Esophagus (tissue), 2 donors: ENCODE data around the gene POSTN. TPM values are rescaled to one million over a fixed set of nuclear protein-coding genes. Genes with fewer than 3 reads are reported as not detected.

ENCODE experiments used
- H3K27ac ChIP-seq, 2 donors: one replicate each; pipeline ENCODE4 v1.5.1; 2013; ENCODE audit warnings: low read depth in 2 of 2, mild to moderate bottlenecking in 2 of 2, inconsistent platforms in 1 of 2, low read length in 1 of 2, moderate library complexity in 1 of 2
- H3K27me3 ChIP-seq, 2 donors: one replicate each; pipeline ENCODE4 v1.6.1; 2013; ENCODE audit warnings: low read length in 2 of 2, control low read depth in 1 of 2, mild to moderate bottlenecking in 1 of 2; ENCODE audit not compliant: insufficient read depth in 2 of 2, control insufficient read depth in 1 of 2
- H3K36me3 ChIP-seq, 2 donors: one replicate each; pipeline ENCODE4 v1.6.1; 2013; ENCODE audit warnings: low read length in 1 of 2; ENCODE audit not compliant: control insufficient read depth in 2 of 2, insufficient read depth in 2 of 2
- H3K4me1 ChIP-seq, 2 donors: one replicate each; pipeline ENCODE4 v1.6.1; 2013; ENCODE audit warnings: low read length in 1 of 2; ENCODE audit not compliant: control insufficient read depth in 2 of 2, insufficient read depth in 2 of 2
- H3K4me3 ChIP-seq, 2 donors: one replicate each; pipeline ENCODE4 v1.5.1; 2013; ENCODE audit warnings: low read length in 2 of 2, mild to moderate bottlenecking in 2 of 2, low read depth in 1 of 2, moderate library complexity in 1 of 2
- H3K9me3 ChIP-seq, 2 donors: one replicate each; pipeline ENCODE4 v1.6.1; 2013; ENCODE audit warnings: mild to moderate bottlenecking in 2 of 2, low read depth in 1 of 2, low read length in 1 of 2, moderate library complexity in 1 of 2; ENCODE audit not compliant: control insufficient read depth in 2 of 2, insufficient read depth in 1 of 2
- WGBS, 2 donors: extraction: QIAGEN DNeasy Blood & Tissue Kit; methylation state at CpG; one replicate each; pipeline ENCODE4 v1.1.7; 2013; 5-methylcytosine and 5-hydroxymethylcytosine counted together
- polyA plus RNA-seq, 2 donors: library from polyadenylated mRNA; stranded (reverse); fragments of 200-250 nt; gene quantifications; one replicate each; pipeline ENCODE4 v1.2.3, GENCODE V29; 2013
- donor health status: healthy with polysubstance abuse.
- donor health status: Bipolar disorder and iron deficiency.

Gene POSTN
- polyA plus RNA-seq, 2 donors = 4.7 to 7.1 TPM

DNA sequence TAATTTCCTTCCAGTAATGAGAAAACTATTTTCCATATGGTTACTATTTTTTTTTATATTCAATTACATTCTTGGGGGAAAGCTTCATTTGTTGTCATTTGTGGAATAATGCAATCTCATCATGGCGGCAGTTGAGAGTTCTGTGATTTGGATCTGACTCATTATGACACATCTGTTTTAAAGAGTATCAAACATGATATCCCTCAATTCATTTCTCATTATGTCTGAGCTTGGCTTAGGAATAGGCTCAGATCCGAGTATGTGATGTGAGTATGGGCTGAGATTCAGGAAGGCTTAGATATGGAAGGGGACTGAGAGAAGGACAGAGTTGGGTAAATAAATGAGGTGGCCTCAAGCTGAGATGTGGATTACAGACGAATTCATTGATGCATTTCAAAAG, 64.4 kb downstream of the POSTN start:
- H3K4me3 ChIP-seq = no peak overlapping the region
- H3K27ac ChIP-seq = no peak overlapping the region
- H3K36me3 ChIP-seq = no peaks in the 10 kb centered on the region
- H3K27me3 ChIP-seq = no peaks in the 10 kb centered on the region
- H3K9me3 ChIP-seq = no peaks in the 10 kb centered on the region
- WGBS, 2 donors = 46 to 60% methylated on average over 3 of the region's 3 CpGs
- no peaks in the 10 kb centered on the region for H3K4me1 ChIP-seq

DNA sequence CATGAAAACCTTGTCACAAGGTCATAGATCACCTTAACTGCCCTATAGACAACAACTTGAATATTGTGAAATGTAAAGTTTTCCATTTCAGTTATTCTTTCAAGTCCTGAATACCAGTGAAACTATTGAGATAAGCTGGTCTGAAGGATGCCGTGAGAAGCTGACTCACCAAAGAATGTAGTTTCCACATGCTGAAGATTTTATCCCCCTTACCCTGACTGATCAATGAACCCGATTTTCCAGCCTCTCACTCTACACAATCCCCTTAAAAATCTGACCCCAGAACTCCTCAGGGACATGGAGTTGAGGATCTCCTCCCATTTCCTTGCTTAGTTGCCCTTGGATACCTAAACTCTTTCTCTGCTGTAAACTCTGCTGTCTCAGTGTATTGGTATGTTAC, 67.5 kb downstream of the POSTN start:
- Histone ChIP-seq H3K36me3 (no peaks in the 10 kb centered on the region), H3K27ac (no peak overlapping the region), H3K4me1 (no peaks in the 10 kb centered on the region), H3K4me3 (no peak overlapping the region), H3K9me3 (no peaks in the 10 kb centered on the region), H3K27me3 (no peaks in the 10 kb centered on the region)
- WGBS, 2 donors = 74 to 80% methylated on average over 2 of the region's 2 CpGs

DNA sequence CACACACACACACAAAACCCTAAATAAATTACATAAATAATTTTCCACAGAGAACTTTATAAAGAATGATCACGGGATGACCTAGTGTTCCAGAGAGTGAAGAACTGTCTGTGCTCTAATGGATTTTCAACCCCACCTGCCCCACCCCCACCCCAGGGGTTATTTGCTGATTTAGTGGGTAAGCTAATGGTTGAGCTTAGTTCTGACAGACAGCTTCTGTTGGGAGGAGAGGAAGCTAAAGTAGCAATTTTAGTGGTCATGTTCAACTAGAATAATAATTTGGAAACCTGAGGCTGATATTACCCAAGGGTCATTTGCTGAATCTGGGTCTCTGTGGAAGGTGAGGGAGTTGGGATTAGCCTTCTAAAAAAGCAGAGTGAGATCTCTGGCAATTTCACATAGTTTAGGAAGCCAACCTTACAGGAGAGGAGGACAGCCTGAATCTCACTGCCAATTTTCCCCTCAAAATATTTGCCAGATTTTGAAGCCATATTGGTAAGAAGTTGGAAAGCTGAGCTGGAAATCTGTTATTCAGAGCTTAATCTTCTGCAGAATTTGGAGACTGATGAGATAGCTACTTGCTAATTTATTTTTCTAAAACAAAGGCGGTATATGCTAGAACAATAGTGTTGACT, 68.7 kb downstream of the POSTN start:
- no peaks in the 10 kb centered on the region for H3K27me3 ChIP-seq
- no peak overlapping the region for H3K4me3 ChIP-seq
- WGBS, 2 donors = 71 to 80% methylated on average over 2 of the region's 2 CpGs
- H3K4me1 ChIP-seq = no peaks in the 10 kb centered on the region
- no peak overlapping the region for H3K27ac ChIP-seq
- H3K36me3 ChIP-seq = no peaks in the 10 kb centered on the region
- no peaks in the 10 kb centered on the region for H3K9me3 ChIP-seq

DNA sequence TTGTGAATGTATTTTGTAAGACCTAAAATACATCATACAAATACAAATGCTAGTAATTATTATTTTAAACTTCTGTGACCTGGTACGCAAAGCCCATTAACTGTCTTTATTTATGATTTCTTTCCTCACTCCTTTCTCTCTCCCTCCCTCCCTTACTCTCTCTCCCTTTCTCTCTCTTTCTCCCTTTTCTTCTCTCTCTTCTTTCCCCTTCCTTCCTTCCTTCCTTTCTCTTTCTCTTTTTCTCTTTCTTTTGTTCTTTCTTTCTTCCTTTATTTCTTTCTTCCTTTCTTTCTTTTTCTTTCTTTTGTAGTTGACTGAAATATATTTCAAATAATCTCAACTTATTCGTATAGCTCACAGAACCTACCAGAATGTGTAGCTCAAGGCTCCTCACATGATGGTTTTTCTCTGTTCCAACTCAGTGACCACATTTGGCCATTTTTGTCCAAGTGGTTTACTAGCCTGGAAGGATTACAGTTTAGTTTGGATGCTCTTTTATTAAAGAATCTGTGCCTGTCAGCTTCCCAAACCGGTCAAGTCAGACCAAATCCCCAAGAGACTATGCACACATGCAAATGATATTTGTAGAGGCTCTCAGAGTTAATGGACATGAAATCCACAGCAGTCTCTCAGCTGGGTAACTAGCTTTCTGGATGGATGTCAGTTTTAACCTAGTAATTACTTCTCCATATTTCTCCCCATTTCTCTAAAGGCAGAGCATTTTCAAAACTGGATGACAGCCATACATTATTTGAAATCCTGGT, 71.7 kb downstream of the POSTN start:
- 73 to 76% methylated on average over 3 of the region's 3 CpGs for WGBS, 2 donors
- H3K27me3 ChIP-seq = no peaks in the 10 kb centered on the region
- H3K9me3 ChIP-seq = no peaks in the 10 kb centered on the region
- no peaks in the 10 kb centered on the region for H3K36me3 ChIP-seq
- H3K4me3 ChIP-seq = no peak overlapping the region
- H3K4me1 ChIP-seq = no peaks in the 10 kb centered on the region
- no peak overlapping the region for H3K27ac ChIP-seq

DNA sequence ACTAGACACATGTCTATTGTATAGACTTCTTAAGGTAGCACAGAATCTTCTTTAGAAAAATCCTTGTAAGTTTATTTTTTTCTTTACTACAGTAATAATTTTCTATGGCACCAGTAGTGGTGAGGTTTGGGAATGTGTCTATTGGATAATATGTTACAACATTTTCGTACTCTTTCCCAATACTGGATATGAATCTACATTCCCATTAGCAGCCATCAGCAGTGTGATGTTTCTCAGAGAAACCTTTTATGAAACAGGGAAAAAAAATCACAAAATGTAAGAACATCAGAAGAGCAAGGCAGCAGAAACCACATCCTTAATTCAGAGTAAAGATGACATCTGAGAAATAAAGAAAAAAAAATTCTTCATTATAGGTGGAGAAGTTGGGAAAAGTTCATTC, 83.3 kb downstream of the POSTN start:
- no peaks in the 10 kb centered on the region for H3K36me3 ChIP-seq
- no peak overlapping the region for H3K27ac ChIP-seq
- no peaks in the 10 kb centered on the region for H3K4me1 ChIP-seq
- H3K27me3 ChIP-seq = no peaks in the 10 kb centered on the region
- WGBS, 2 donors = 80 to 91% methylated on average over 1 of the region's 1 CpG
- H3K9me3 ChIP-seq = no peaks in the 10 kb centered on the region
- H3K4me3 ChIP-seq = no peak overlapping the region
